Activated CD4-positive, alpha-beta T cell treated with anti-CD3 and anti-CD28 coated beads for 36 hours (primary cell): ENCODE results near the gene CLCN5. TPM values are rescaled to one million over a fixed set of nuclear protein-coding genes. Genes with fewer than 3 reads are reported as not detected.

Source experiments
- ATAC-seq: fragments of 200-7000 bp; cut with Tn5 transposase; one replicate; pipeline ENCODE4 v1.10.0; 2021; ENCODE audit warnings: mild to moderate bottlenecking, moderate library complexity
- CTCF ChIA-PET: fragments of 350-600 bp; sonication (Branson Sonifier 250); formaldehyde crosslinking; loops from one replicate; lab custom pipeline; 2021; ENCODE audit warnings: antibody characterized with exemption; lab: Charles Lee
- POLR2A ChIA-PET: fragments of 350-600 bp; sonication (Branson Sonifier 250); formaldehyde crosslinking; loops from one replicate; lab custom pipeline; 2021; ENCODE audit warnings: antibody characterized with exemption, inconsistent platforms; lab: Charles Lee
- DNase-seq: peaks from one replicate; pipeline ENCODE4 v3.0.0-alpha.2; 2020
- H3K27ac Mint-ChIP-seq: one replicate; pipeline ENCODE4 v1.8.0; 2021; ENCODE audit warnings: mixed read lengths
- H3K27me3 Mint-ChIP-seq: one replicate; pipeline ENCODE4 v1.8.0; 2021; ENCODE audit warnings: mixed read lengths
- H3K36me3 Mint-ChIP-seq: one replicate; pipeline ENCODE4 v1.8.0; 2021; ENCODE audit warnings: low read depth, mixed read lengths
- H3K4me1 Mint-ChIP-seq: one replicate; pipeline ENCODE4 v1.8.0; 2021; ENCODE audit warnings: mixed read lengths
- H3K4me3 Mint-ChIP-seq: one replicate; pipeline ENCODE4 v1.8.0; 2021; ENCODE audit warnings: mild to moderate bottlenecking, moderate library complexity, mixed read lengths
- H3K9me3 Mint-ChIP-seq: one replicate; pipeline ENCODE4 v1.8.0; 2021; ENCODE audit warnings: low read depth, mixed read lengths
- intact Hi-C, 2 experiments: fragments of 100-400 bp; cut with DNase I in 1 of 2; cut with micrococcal nuclease in 1 of 2; formaldehyde crosslinking; loops; one replicate each; pipeline versions ENCODE4 v1.14.2 to v1.15.1; 2022 to 2024; cut with DNase I, micrococcal nuclease
- total RNA-seq, 2 experiments: library from RNA; stranded (reverse); gene quantifications; one replicate each; pipeline ENCODE4 v1.2.3, GENCODE V29; 2021

CLCN5 gene
- total RNA-seq, 2 experiments from 2014 or later = 2.6 to 3.2 TPM

- Mint-ChIP-seq H3K4me3 (no peak overlapping the region), H3K27ac (no peak overlapping the region), H3K27me3 (no peaks in the 10 kb centered on the region), H3K4me1 (no peaks in the 10 kb centered on the region), H3K36me3 (no peaks in the 10 kb centered on the region), H3K9me3 (no peaks in the 10 kb centered on the region)
- DNase-seq (no peak), ATAC-seq (no peak)
- intact Hi-C loops = no loop called here
- ChIA-PET CTCF (interaction anchor here (1.9 kb wide), 1 partner anchor 13 kb away, joined by 4 read pairs; no protein-coding TSS in a partner anchor), POLR2A (no interaction called here)
These were observed 55.1 kb downstream of the CLCN5 start for GRCh38 chrX:49977319-49978090.

DNA sequence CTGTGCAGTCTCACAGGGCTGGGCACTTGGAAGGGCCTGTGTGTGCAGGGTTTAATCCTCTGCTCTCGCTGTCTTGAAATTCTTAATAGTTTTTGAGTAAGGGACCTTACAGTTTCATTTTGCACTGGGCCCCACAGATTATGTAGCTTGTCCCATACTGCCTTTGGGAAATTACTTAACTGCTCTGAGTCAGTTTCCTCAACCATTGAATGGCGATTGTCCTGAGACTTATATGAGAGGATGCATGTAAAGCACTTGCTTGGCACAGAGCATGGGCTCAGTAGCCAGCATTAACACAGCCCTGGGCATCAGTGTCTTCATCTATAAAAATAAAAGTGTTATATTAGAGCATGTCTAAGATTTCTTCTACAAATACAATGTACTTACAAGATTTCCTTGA lies 55.8 kb downstream of the CLCN5 start:
- POLR2A ChIA-PET = no interaction called here
- ATAC-seq = no peak
- CTCF ChIA-PET = interaction anchor here (1.9 kb wide), 1 partner anchor 14 kb away, joined by 4 read pairs; no protein-coding TSS in a partner anchor
- Mint-ChIP-seq H3K4me1 (no peaks in the 10 kb centered on the region), H3K9me3 (no peaks in the 10 kb centered on the region), H3K36me3 (no peaks in the 10 kb centered on the region), H3K27ac (no peak overlapping the region), H3K27me3 (no peaks in the 10 kb centered on the region), H3K4me3 (no peak overlapping the region)
- intact Hi-C loops = no loop called here
- DNase-seq = no peak

DNA sequence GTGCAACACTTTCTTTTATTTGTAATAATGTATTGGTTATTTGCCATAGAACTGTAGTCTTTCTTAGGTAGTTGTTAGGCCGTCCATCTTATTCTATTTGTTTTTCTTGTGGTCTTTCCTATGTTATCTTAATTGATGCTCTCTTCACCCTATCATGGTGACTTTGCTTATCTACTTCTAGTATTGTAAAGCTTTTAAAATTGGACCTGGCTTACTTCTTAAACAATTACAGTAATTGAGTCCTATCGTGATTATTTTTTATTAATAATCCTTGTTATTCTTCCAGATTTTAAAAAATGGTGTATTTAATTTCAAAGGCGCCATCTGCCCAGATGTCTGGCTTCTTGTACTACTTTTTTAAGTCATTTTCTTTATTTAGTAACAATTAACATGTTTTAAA lies 63.7 kb downstream of the CLCN5 start:
- CTCF ChIA-PET = no interaction called here
- POLR2A ChIA-PET = no interaction called here
- H3K4me1 Mint-ChIP-seq = no peaks in the 10 kb centered on the region
- no peaks in the 10 kb centered on the region for H3K9me3 Mint-ChIP-seq
- H3K27ac Mint-ChIP-seq = no peak overlapping the region
- no peaks in the 10 kb centered on the region for H3K36me3 Mint-ChIP-seq
- DNase-seq (no peak), ATAC-seq (no peak)
- H3K4me3 Mint-ChIP-seq = no peak overlapping the region
- H3K27me3 Mint-ChIP-seq = no peaks in the 10 kb centered on the region
- intact Hi-C loops = no loop called here

DNA sequence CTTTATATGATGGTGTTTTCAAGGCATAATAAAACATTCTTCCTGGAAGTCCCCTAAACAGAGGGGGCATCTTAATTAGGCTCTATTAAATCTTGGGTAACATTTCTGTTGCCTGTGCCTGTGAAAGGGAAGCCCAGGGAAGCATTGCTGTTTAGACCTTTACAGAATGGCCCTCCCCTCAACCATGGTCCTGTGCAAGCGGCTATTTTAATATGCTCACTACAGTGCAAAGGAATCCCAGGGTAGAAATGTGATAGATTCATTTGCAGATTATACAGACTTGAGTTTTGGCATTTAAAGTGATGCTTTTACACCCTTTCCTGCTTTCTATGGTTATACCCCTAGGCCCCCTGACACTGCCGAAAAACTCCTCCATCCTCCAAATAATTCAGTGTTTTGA lies 65.3 kb downstream of the CLCN5 start:
- CTCF ChIA-PET = no interaction called here
- Mint-ChIP-seq H3K27ac (no peak overlapping the region), H3K9me3 (no peaks in the 10 kb centered on the region), H3K4me1 (no peaks in the 10 kb centered on the region), H3K27me3 (no peaks in the 10 kb centered on the region), H3K36me3 (no peaks in the 10 kb centered on the region), H3K4me3 (no peak overlapping the region)
- no peak for ATAC-seq
- no peak for DNase-seq
- intact Hi-C loops = no loop called here
- POLR2A ChIA-PET = no interaction called here

- Mint-ChIP-seq H3K27ac (no peak overlapping the region), H3K9me3 (no peaks in the 10 kb centered on the region), H3K36me3 (no peaks in the 10 kb centered on the region), H3K4me3 (no peak overlapping the region), H3K27me3 (no peaks in the 10 kb centered on the region), H3K4me1 (no peaks in the 10 kb centered on the region)
- CTCF ChIA-PET = no interaction called here
- intact Hi-C loops = no loop called here
- ATAC-seq = no peak
- POLR2A ChIA-PET = no interaction called here
- DNase-seq = no peak
These were observed 65.7 kb downstream of the CLCN5 start for GRCh38 chrX:49988143-49988542.

- DNase-seq (no peak), ATAC-seq (no peak)
- ChIA-PET CTCF (no interaction called here), POLR2A (interaction anchor here (0.6 kb wide), 1 partner anchor 45 kb away, joined by 4 read pairs; no protein-coding TSS in a partner anchor)
- no peak overlapping the region for H3K4me3 Mint-ChIP-seq
- H3K36me3 Mint-ChIP-seq = no peaks in the 10 kb centered on the region
- H3K27me3 Mint-ChIP-seq = no peaks in the 10 kb centered on the region
- H3K9me3 Mint-ChIP-seq = no peaks in the 10 kb centered on the region
- no peak overlapping the region for H3K27ac Mint-ChIP-seq
- intact Hi-C loops = no loop called here
- H3K4me1 Mint-ChIP-seq = peaks cover 6% of the 10 kb centered on the region
These were observed 69.4 kb downstream of the CLCN5 start for GRCh38 chrX:49991758-49992157.

GRCh38 chrX:49992853-49993252 lies 70.5 kb downstream of the CLCN5 start:
- ChIA-PET POLR2A (no interaction called here), CTCF (no interaction called here)
- DNase-seq = no peak
- no peaks in the 10 kb centered on the region for H3K36me3 Mint-ChIP-seq
- no peak overlapping the region for H3K4me3 Mint-ChIP-seq
- peaks cover 6% of the 10 kb centered on the region for H3K4me1 Mint-ChIP-seq
- H3K27me3 Mint-ChIP-seq = no peaks in the 10 kb centered on the region
- intact Hi-C loops = no loop called here
- H3K9me3 Mint-ChIP-seq = no peaks in the 10 kb centered on the region
- no peak overlapping the region for H3K27ac Mint-ChIP-seq
- ATAC-seq = no peak

DNA sequence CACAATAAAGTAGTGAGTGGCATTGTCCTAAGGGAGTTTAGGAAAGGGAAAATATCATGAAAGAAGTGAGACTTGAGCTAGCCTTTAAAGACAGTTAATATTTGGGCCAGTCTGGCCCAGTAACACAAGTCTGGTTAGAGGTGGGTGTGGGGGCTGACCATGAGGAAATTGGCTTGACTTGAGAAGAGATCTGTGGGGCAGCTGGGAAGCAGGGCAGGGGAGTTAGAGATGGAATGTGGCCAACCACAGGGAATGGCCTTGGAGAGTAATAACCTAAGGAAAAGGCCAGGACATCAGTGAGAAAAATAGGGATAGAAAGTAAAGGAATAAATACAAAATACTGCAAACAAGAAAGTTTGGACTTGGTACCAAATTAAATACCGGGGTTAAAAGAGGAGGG lies 71.3 kb downstream of the CLCN5 start:
- DNase-seq (no peak), ATAC-seq (no peak)
- POLR2A ChIA-PET = no interaction called here
- no peak overlapping the region for H3K27ac Mint-ChIP-seq
- no peaks in the 10 kb centered on the region for H3K36me3 Mint-ChIP-seq
- H3K4me1 Mint-ChIP-seq = peaks cover 6% of the 10 kb centered on the region
- no peaks in the 10 kb centered on the region for H3K9me3 Mint-ChIP-seq
- no peak overlapping the region for H3K4me3 Mint-ChIP-seq
- intact Hi-C loops = no loop called here
- CTCF ChIA-PET = interaction anchor here (0.8 kb wide), 1 partner anchor 486 kb away, joined by 3 read pairs; no protein-coding TSS in a partner anchor
- no peaks in the 10 kb centered on the region for H3K27me3 Mint-ChIP-seq

DNA sequence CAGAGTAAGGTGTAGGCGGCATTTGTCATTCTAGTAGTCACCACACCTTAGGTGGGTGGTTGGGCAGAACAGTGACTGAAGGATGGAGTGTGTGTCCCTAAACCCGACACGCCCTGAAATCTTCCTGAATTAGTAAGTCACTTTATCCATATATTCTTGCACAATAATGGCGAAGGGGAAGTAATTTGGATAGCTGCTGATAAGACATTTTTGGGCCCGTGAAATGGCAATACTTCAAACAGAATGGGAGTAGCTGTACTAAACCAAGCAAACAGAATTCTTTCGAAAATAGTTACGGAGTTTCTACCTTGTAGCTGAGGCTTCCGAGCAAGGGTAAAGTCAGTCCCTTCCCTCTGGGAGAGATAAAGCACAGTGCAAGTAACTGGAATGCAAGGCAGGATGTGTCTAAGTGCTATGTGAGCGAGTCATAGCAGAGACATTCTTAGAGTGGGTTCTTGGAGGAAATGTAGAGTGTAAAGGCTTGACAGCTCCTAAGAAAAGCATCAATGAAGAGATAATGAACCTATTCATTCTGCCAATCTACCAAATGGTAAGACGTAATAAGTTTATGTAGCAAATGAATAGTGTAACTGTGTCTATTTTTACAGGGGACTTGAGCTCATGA lies 72.8 kb downstream of the CLCN5 start:
- DNase-seq = no peak
- Mint-ChIP-seq H3K27me3 (no peaks in the 10 kb centered on the region), H3K4me1 (peaks cover 11% of the 10 kb centered on the region), H3K36me3 (no peaks in the 10 kb centered on the region), H3K27ac (no peak overlapping the region), H3K9me3 (no peaks in the 10 kb centered on the region), H3K4me3 (no peak overlapping the region)
- no peak for ATAC-seq
- ChIA-PET POLR2A (no interaction called here), CTCF (no interaction called here)
- intact Hi-C loops = no loop called here

DNA sequence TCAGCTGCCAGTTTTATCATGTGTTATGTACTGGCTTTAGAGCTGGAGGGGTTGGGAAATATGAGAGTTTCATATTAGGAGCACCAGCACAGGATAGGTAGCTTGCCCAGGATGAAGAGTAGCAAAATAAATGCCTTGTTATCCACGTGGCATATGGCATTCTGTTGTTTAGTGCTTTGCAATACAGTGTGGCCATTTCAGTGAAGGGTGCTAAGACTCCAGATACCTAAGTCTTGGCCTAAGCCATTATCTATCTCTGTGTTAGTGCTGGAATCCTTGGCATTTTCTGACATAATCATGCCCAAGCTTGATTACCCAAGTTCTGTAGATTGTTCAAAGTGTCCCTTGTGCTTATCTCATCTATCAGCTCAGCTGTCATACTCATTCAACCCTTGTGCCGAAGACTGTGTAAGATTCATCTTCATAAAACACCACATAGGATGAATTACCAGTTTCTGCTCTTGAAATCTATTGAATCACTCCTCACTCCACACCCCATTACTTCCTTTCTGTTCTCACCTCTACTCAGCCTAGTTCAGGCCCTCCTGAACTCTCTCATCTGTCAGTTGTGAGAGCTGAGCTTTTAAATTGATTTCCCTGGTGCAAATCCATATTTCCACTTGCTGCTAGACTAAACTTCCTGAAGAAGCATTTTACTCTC lies 73.5 kb downstream of the CLCN5 start:
- no peak for DNase-seq
- Mint-ChIP-seq H3K27ac (no peak overlapping the region), H3K4me1 (peaks cover 11% of the 10 kb centered on the region), H3K27me3 (no peaks in the 10 kb centered on the region), H3K36me3 (no peaks in the 10 kb centered on the region), H3K4me3 (no peak overlapping the region), H3K9me3 (no peaks in the 10 kb centered on the region)
- no peak for ATAC-seq
- intact Hi-C loops = no loop called here
- POLR2A ChIA-PET = no interaction called here
- CTCF ChIA-PET = no interaction called here

GRCh38 chrX:49996474-49996873 lies 74.1 kb downstream of the CLCN5 start:
- Mint-ChIP-seq H3K4me3 (no peak overlapping the region), H3K27ac (no peak overlapping the region), H3K27me3 (no peaks in the 10 kb centered on the region), H3K9me3 (no peaks in the 10 kb centered on the region), H3K4me1 (peaks cover 11% of the 10 kb centered on the region), H3K36me3 (no peaks in the 10 kb centered on the region)
- CTCF ChIA-PET = no interaction called here
- ATAC-seq = no peak
- POLR2A ChIA-PET = no interaction called here
- intact Hi-C loops = no loop called here
- DNase-seq = no peak

DNA sequence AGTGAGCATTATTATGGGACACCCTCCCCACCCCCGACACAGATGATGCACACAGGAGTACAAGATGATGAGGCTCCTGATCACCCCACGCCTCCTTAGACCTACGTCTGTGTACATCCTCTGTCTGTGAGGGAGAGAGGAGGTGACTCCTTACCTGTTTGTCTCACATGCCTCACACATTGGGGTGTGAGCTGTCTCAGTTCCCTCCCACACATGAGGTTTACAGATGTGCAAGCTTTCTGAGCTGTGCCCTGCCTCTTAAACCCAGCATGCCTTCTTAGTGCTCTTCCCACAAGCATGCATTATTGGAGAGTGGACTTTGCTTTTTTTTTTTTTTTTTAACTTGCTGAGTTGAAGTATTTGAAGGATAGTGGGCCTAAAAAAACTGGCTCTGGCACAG lies 76.7 kb downstream of the CLCN5 start:
- Mint-ChIP-seq H3K4me3 (no peak overlapping the region), H3K36me3 (no peaks in the 10 kb centered on the region), H3K4me1 (peaks cover 11% of the 10 kb centered on the region), H3K27ac (no peak overlapping the region), H3K27me3 (no peaks in the 10 kb centered on the region), H3K9me3 (no peaks in the 10 kb centered on the region)
- intact Hi-C loops = no loop called here
- peak; percentile 41 for DNase-seq
- CTCF ChIA-PET = no interaction called here
- POLR2A ChIA-PET = no interaction called here
- peak; percentile 80 for ATAC-seq
